OCI-LY7 (cell line): ENCODE measurements around the gene C12orf57. TPM values are rescaled to one million over a fixed set of nuclear protein-coding genes. Genes with fewer than 3 reads are reported as not detected.

Source experiments
- BruUV-seq: library from RNA; stranded (reverse); fragments of 400-500 nt; replicated peaks from 2 replicates; lab custom pipeline; 2021; lab: Mats Ljungman, UMichigan
- CTCF ChIA-PET: fragments of 300-600 bp; sonication (Branson Sonifier 250); formaldehyde crosslinking; loops from one replicate; lab custom pipeline; 2022; ENCODE audit warnings: antibody characterized with exemption; ENCODE audit not compliant: unreplicated experiment; lab: Charles Lee
- POLR2A ChIA-PET: fragments of 300-600 bp; sonication (Branson Sonifier 250); formaldehyde crosslinking; loops from one replicate; lab custom pipeline; 2022; ENCODE audit warnings: antibody characterized with exemption; lab: Charles Lee
- DNase-seq: peaks from one replicate; pipeline ENCODE4 v3.0.0-alpha.2; 2015; ENCODE audit warnings: low spot score
- H2AFZ ChIP-seq: fragments of 200-600 bp; sonication (generic), shearing (Covaris generic); 2 replicates; pipeline ENCODE4 v1.6.1; 2014; ENCODE audit warnings: mild to moderate bottlenecking, antibody characterized with exemption, low read length, moderate library complexity
- H3K27ac ChIP-seq: fragments of 200-600 bp; sonication (generic); 2 replicates; pipeline ENCODE4 v1.5.1; 2014; ENCODE audit warnings: mixed run types, low read depth, mild to moderate bottlenecking, moderate library complexity, low read length, inconsistent platforms; ENCODE audit not compliant: poor library complexity, severe bottlenecking
- H3K36me3 ChIP-seq: fragments of 200-600 bp; sonication (generic); 2 replicates; pipeline ENCODE4 v1.6.1; 2014; ENCODE audit warnings: mild to moderate bottlenecking, antibody characterized with exemption, low read length, moderate library complexity, mixed read lengths; ENCODE audit not compliant: insufficient read depth
- H3K4me1 ChIP-seq: fragments of 200-600 bp; sonication (generic); 2 replicates; pipeline ENCODE4 v1.5.1; 2014; ENCODE audit warnings: mild to moderate bottlenecking, low read length; ENCODE audit not compliant: insufficient read depth, poor library complexity, severe bottlenecking
- H3K4me2 ChIP-seq: fragments of 200-600 bp; sonication (generic); 2 replicates; pipeline ENCODE4 v1.6.1; 2014; ENCODE audit warnings: mild to moderate bottlenecking, low read length
- H3K4me3 ChIP-seq: fragments of 200-600 bp; sonication (generic); 2 replicates; pipeline ENCODE4 v1.5.1; 2014; ENCODE audit warnings: mild to moderate bottlenecking, low read depth, low read length; ENCODE audit not compliant: poor library complexity, severe bottlenecking
- H3K79me2 ChIP-seq: fragments of 200-600 bp; sonication (generic); 2 replicates; pipeline ENCODE4 v1.6.1; 2016; ENCODE audit warnings: low read depth, mild to moderate bottlenecking, low read length, moderate library complexity, mixed read lengths; ENCODE audit not compliant: insufficient read depth
- H3K9me2 ChIP-seq: fragments of 200-600 bp; sonication (generic); 2 replicates; pipeline ENCODE4 v1.6.1; 2016; ENCODE audit warnings: mild to moderate bottlenecking, low read length, mixed read lengths; ENCODE audit not compliant: insufficient read depth
- H3K9me3 ChIP-seq: fragments of 200-600 bp; sonication (generic); 2 replicates; pipeline ENCODE4 v1.6.1; 2014; ENCODE audit warnings: mild to moderate bottlenecking, mixed run types, low read length, mixed read lengths
- H4K20me1 ChIP-seq: fragments of 200-600 bp; sonication (generic); 2 replicates; pipeline ENCODE4 v1.6.1; 2014; ENCODE audit warnings: mild to moderate bottlenecking, antibody characterized with exemption, low read length, moderate library complexity, mixed read lengths; ENCODE audit not compliant: insufficient read depth
- EZH2phosphoT487 ChIP-seq: fragments of 200-600 bp; sonication (generic); IDR thresholded peaks from 2 replicates; pipeline ENCODE4 v1.6.1; 2018; ENCODE audit warnings: low read depth, borderline replicate concordance, mild to moderate bottlenecking, mixed run types, antibody characterized with exemption, low read length, moderate library complexity, mixed read lengths
- intact Hi-C: fragments of 100-400 bp; cut with micrococcal nuclease; formaldehyde crosslinking; loops from one replicate; pipeline ENCODE4 v1.10.0; 2022; ENCODE audit not compliant: unreplicated experiment
- total RNA-seq, 2 experiments: library from RNA; depleted of rRNA in 1 of 2; stranded (reverse); fragments of >200 nt in 1 of 2; shearing (Covaris generic) in 1 of 2; gene quantifications; 2 replicates each; pipeline ENCODE4 v1.2.3, GENCODE V29; 2014 to 2022
- TF ChIP-seq, protein P1 (sequence below): fragments of 200-600 bp; sonication (generic); conservative IDR thresholded peaks from 2 replicates; pipeline ENCODE4 v1.5.1; 2014; ENCODE audit warnings: mild to moderate bottlenecking, antibody characterized with exemption, low read length, moderate library complexity, mixed read lengths

C12orf57 gene
- total RNA-seq, 2 experiments from 2014 or later, result 130 to 319 TPM

- Histone ChIP-seq H2AFZ (peak overlapping the region; percentile 25; the same call in 1 of the 2 replicates), H3K36me3 (no peaks in the 10 kb centered on the region), H3K79me2 (peaks cover 9% of the 10 kb centered on the region; the same call in 1 of the 2 replicates), H3K4me2 (peak overlapping the region; percentile 89), H3K4me3 (peak overlapping the region; percentile 73), H3K9me3 (no peaks in the 10 kb centered on the region), H3K4me1 (peaks cover 63% of the 10 kb centered on the region), H4K20me1 (no peaks in the 10 kb centered on the region), H3K27ac (peak overlapping the region; percentile 96), H3K9me2 (no peaks in the 10 kb centered on the region)
- intact Hi-C loops, result no loop called here
- no TSS peak for BruUV-seq
- POLR2A ChIA-PET, result interaction anchor here (1.0 to 5.6 kb wide), 10 partner anchors 8 to 73 kb away, joined by 3 to 155 read pairs (median 5); partner anchors contain the start of genes LPCAT3 and SPSB2
- CTCF ChIA-PET, result interaction anchor here (6.0 kb wide), 1 partner anchor 14 kb away, joined by 110 read pairs; no protein-coding TSS in a partner anchor
- peak; percentile 80 for DNase-seq
- TF ChIP-seq, protein P1, sequence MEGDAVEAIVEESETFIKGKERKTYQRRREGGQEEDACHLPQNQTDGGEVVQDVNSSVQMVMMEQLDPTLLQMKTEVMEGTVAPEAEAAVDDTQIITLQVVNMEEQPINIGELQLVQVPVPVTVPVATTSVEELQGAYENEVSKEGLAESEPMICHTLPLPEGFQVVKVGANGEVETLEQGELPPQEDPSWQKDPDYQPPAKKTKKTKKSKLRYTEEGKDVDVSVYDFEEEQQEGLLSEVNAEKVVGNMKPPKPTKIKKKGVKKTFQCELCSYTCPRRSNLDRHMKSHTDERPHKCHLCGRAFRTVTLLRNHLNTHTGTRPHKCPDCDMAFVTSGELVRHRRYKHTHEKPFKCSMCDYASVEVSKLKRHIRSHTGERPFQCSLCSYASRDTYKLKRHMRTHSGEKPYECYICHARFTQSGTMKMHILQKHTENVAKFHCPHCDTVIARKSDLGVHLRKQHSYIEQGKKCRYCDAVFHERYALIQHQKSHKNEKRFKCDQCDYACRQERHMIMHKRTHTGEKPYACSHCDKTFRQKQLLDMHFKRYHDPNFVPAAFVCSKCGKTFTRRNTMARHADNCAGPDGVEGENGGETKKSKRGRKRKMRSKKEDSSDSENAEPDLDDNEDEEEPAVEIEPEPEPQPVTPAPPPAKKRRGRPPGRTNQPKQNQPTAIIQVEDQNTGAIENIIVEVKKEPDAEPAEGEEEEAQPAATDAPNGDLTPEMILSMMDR, result no peak
- TF ChIP-seq EZH2phosphoT487, result no peak
Measured at GRCh38 chr12:6946033-6946919, 2.5 kb downstream of the C12orf57 start.

GRCh38 chr12:6946920-6947374, 3.1 kb downstream of the C12orf57 start:
- ChIA-PET CTCF (interaction anchor here (1.1 to 6.0 kb wide), 2 partner anchors 13 to 66 kb away, joined by 3 to 110 read pairs; no protein-coding TSS in a partner anchor), POLR2A (interaction anchor here (0.7 to 5.6 kb wide), 8 partner anchors 8 to 71 kb away, joined by 3 to 155 read pairs (median 7); partner anchors contain the start of gene LPCAT3)
- H2AFZ ChIP-seq, result peak overlapping the region; percentile 25; the same call in 1 of the 2 replicates
- DNase-seq, result no peak
- peak overlapping the region; percentile 96 for H3K27ac ChIP-seq
- TF ChIP-seq, protein P1, result no peak
- no peak for TF ChIP-seq EZH2phosphoT487
- no peaks in the 10 kb centered on the region for H3K9me2 ChIP-seq
- intact Hi-C loops, result no loop called here
- BruUV-seq, result no TSS peak
- H3K36me3 ChIP-seq, result no peaks in the 10 kb centered on the region
- peaks cover 9% of the 10 kb centered on the region; the same call in 1 of the 2 replicates for H3K79me2 ChIP-seq
- peaks cover 70% of the 10 kb centered on the region for H3K4me1 ChIP-seq
- H3K9me3 ChIP-seq, result no peaks in the 10 kb centered on the region
- H4K20me1 ChIP-seq, result no peaks in the 10 kb centered on the region
- H3K4me3 ChIP-seq, result peak overlapping the region; percentile 73
- H3K4me2 ChIP-seq, result peak overlapping the region; percentile 89
